Upper lobe of right lung (tissue), 1 donor: ENCODE measurements around the gene GALNTL6. TPM values are rescaled to one million over a fixed set of nuclear protein-coding genes. Genes with fewer than 3 reads are reported as not detected.

Experiments
- ATAC-seq: fragments of 200-7000 bp; cut with Tn5 transposase; one replicate; pipeline ENCODE4 v1.9.1; 2020; ENCODE audit warnings: mild to moderate bottlenecking, moderate library complexity
- DNase-seq: peaks from one replicate; pipeline ENCODE4 v3.0.0-alpha.2; 2020
- H3K27ac ChIP-seq: fragments of 200-600 bp; one replicate; pipeline ENCODE4 v1.8.0; 2022
- H3K27me3 ChIP-seq: fragments of 200-600 bp; one replicate; pipeline ENCODE4 v1.8.0; 2022; ENCODE audit warnings: mild to moderate bottlenecking
- H3K36me3 ChIP-seq: fragments of 200-600 bp; one replicate; pipeline ENCODE4 v1.8.0; 2022
- H3K4me1 ChIP-seq: fragments of 200-600 bp; one replicate; pipeline ENCODE4 v1.8.0; 2022
- H3K4me3 ChIP-seq: fragments of 200-600 bp; one replicate; pipeline ENCODE4 v1.8.0; 2022; ENCODE audit warnings: mild to moderate bottlenecking
- H3K9me3 ChIP-seq: fragments of 200-600 bp; one replicate; pipeline ENCODE4 v1.8.0; 2022
- intact Hi-C: fragments of 100-400 bp; cut with DNase I; formaldehyde crosslinking; loops from one replicate; pipeline ENCODE4 v1.11.0; 2022
- total RNA-seq: library from RNA; stranded (reverse); fragmentation: NEBNext Ultra II Directional; extraction: Animal tissue kit (Norgen Biotek cat#: 25700); gene quantifications from one replicate; pipeline ENCODE4 v1.2.1, GENCODE V29; 2021
- TF ChIP-seq, protein P1 (sequence below): fragments of 200-600 bp; IDR thresholded peaks from one replicate; pipeline ENCODE4 v1.8.0; 2022; ENCODE audit warnings: antibody characterized with exemption
- donor health status: DM: no; HTN: yes; CAD: no; lungs with severe emphysema.

The GALNTL6 gene
- total RNA-seq, 1 donor from 2014 or later = 0.20 TPM

DNA sequence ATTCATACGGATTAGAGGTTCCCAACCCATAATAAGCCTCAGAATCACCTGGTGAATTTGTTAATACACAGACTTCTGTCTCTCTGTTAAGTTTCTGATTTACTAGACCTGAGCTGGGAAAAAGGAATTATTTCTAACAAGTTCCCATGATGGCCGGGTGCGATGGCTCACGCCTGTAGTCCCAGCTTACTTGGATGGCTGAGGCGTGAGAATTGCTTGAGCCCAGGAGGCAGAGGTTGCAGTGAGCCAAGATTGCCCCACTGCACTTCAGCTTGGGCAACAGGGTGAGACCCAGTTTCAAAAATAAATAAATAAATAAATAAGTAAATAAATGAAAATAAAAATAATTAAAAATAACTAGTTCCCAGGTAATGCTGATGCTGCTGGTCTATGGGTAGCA is 412.3 kb downstream of the GALNTL6 start:
- DNase-seq (no peak), ATAC-seq (no peak)
- no peaks in the 10 kb centered on the region for H3K27me3 ChIP-seq
- no peak overlapping the region for H3K27ac ChIP-seq
- no peak overlapping the region for H3K4me3 ChIP-seq
- H3K36me3 ChIP-seq = no peaks in the 10 kb centered on the region
- TF ChIP-seq, protein P1, sequence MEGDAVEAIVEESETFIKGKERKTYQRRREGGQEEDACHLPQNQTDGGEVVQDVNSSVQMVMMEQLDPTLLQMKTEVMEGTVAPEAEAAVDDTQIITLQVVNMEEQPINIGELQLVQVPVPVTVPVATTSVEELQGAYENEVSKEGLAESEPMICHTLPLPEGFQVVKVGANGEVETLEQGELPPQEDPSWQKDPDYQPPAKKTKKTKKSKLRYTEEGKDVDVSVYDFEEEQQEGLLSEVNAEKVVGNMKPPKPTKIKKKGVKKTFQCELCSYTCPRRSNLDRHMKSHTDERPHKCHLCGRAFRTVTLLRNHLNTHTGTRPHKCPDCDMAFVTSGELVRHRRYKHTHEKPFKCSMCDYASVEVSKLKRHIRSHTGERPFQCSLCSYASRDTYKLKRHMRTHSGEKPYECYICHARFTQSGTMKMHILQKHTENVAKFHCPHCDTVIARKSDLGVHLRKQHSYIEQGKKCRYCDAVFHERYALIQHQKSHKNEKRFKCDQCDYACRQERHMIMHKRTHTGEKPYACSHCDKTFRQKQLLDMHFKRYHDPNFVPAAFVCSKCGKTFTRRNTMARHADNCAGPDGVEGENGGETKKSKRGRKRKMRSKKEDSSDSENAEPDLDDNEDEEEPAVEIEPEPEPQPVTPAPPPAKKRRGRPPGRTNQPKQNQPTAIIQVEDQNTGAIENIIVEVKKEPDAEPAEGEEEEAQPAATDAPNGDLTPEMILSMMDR = no peak
- no peaks in the 10 kb centered on the region for H3K4me1 ChIP-seq
- H3K9me3 ChIP-seq = no peaks in the 10 kb centered on the region
- intact Hi-C loops = no loop called here

DNA sequence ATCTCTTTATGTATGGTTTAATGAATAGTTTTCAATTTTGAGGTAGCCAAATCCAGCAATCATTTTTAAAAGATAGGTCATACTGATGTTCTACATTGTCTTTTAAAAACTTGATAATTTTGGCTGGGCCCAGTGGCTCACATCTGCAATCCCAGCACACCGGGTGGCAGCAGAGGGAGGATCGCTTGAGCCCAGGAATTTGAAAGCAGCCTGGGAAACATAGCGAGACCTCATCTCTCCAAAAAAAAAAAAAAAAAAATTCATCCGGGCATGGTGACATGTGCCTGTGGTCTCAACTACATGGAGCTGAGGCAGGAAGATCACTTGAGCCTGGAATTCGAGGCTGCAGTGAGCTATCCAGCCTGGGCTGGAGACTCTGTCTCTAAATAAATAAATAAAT is 419.8 kb downstream of the GALNTL6 start:
- intact Hi-C loops = no loop called here
- H3K36me3 ChIP-seq = no peaks in the 10 kb centered on the region
- no peak overlapping the region for H3K27ac ChIP-seq
- no peak overlapping the region for H3K4me3 ChIP-seq
- DNase-seq (no peak), ATAC-seq (no peak)
- no peaks in the 10 kb centered on the region for H3K9me3 ChIP-seq
- no peaks in the 10 kb centered on the region for H3K4me1 ChIP-seq
- no peaks in the 10 kb centered on the region for H3K27me3 ChIP-seq
- TF ChIP-seq, protein P1 = no peak

DNA sequence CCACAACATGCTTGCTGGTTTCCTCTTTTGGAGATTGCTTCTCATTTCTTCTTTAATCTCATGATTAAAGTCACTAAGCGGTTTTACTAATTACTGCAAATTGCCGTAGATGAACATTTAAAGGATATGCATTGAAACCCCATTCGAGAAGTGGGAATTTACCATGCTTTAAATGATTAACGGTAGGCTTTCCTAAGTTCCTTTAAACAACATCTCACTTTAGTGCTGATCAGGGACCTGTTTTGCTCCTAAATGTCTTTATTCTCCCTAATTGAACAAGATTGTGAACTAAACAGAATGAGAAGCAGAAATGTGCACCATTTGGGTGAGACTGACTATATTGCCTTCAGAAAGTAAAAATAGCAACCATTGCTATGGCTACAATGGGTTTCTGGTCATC is 430.3 kb downstream of the GALNTL6 start:
- Histone ChIP-seq H3K36me3 (no peaks in the 10 kb centered on the region), H3K27ac (no peak overlapping the region), H3K4me3 (no peak overlapping the region), H3K27me3 (no peaks in the 10 kb centered on the region), H3K9me3 (no peaks in the 10 kb centered on the region), H3K4me1 (no peaks in the 10 kb centered on the region)
- no peak for DNase-seq
- intact Hi-C loops = no loop called here
- ATAC-seq = no peak
- TF ChIP-seq, protein P1 = no peak

DNA sequence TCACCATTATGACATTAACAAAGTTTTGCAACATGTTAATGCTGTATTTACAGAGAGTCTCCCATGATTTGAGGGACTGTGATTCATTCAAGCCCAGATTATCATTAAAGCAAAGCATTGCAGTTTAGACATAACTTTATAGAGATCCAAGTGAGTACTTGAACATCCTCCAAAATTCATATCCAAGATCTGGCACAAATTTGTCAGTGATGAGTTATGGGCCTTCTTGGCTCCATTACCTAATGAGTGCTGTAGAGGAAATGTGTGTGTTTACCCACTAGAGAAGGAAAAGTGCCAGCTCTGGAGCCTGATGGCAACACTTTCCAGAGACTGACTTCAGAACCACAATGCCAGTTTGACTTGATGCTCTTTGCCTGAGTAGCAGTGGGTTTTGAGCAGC is 432.3 kb downstream of the GALNTL6 start:
- Histone ChIP-seq H3K9me3 (no peaks in the 10 kb centered on the region), H3K27ac (no peak overlapping the region), H3K36me3 (no peaks in the 10 kb centered on the region), H3K4me1 (no peaks in the 10 kb centered on the region), H3K27me3 (no peaks in the 10 kb centered on the region), H3K4me3 (no peak overlapping the region)
- DNase-seq = no peak
- intact Hi-C loops = no loop called here
- no peak for ATAC-seq
- TF ChIP-seq, protein P1 = no peak

DNA sequence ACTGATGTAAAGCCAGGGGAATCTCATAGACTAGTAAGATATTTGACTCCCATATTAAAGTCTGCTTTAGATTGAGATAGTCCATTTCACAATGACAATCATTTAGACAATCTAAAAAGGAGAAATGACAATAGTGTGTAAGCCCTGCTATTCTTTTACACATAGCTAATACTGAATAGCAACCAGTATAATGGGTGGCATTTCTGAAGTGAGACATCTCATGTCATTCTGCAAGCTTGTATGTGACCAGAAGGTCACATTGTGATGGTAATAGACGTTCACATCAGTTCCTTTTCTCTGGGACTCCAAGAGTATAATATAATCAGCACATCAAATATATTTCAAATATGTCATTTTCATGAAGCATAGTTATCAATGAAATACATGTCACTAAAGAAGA is 440.2 kb downstream of the GALNTL6 start:
- Histone ChIP-seq H3K9me3 (no peaks in the 10 kb centered on the region), H3K4me3 (no peak overlapping the region), H3K36me3 (no peaks in the 10 kb centered on the region), H3K4me1 (no peaks in the 10 kb centered on the region), H3K27me3 (no peaks in the 10 kb centered on the region), H3K27ac (no peak overlapping the region)
- TF ChIP-seq, protein P1 = no peak
- ATAC-seq (no peak), DNase-seq (no peak)
- intact Hi-C loops = no loop called here

DNA sequence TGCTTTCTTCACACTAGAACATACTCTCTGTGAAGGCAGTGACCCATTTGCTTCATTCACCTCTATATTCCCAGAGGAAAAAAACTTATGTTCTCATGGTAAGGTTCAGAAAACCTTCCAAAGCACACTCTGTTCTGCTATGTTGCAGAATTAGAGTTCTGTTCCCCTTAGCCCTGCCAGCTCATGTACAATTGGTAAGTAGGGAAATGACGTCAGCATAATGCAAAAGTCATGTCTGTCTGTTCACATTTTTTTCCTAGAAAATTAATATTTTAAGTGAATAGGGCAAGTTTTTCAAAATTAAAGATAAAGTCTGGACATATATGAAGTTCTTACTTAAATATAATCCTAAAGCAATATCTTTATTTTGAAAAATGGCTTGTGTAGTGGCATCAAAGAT is 443.6 kb downstream of the GALNTL6 start:
- Histone ChIP-seq H3K4me1 (no peaks in the 10 kb centered on the region), H3K9me3 (no peaks in the 10 kb centered on the region), H3K4me3 (no peak overlapping the region), H3K27ac (no peak overlapping the region), H3K27me3 (no peaks in the 10 kb centered on the region), H3K36me3 (no peaks in the 10 kb centered on the region)
- DNase-seq (no peak), ATAC-seq (no peak)
- intact Hi-C loops = no loop called here
- TF ChIP-seq, protein P1 = no peak
